Astrocyte (in vitro differentiated cells and primary cell): ENCODE data around the gene FNDC5. TPM values are rescaled to one million over a fixed set of nuclear protein-coding genes. Genes with fewer than 3 reads are reported as not detected.

Source experiments
- DNase-seq: peaks from one replicate; pipeline ENCODE4 v3.0.0-alpha.2; 2010; ENCODE audit warnings: low read depth
- FAIRE-seq: peaks from 2 replicates; lab custom pipeline; 2011; peaks lifted over from hg19 to GRCh38; lab: Jason Lieb, UNC
- H2AFZ ChIP-seq: 2 replicates; pipeline ENCODE4 v1.6.0; 2012; ENCODE audit warnings: low read depth, low read length, inconsistent platforms
- H3K27ac ChIP-seq: 2 replicates; pipeline ENCODE4 v1.5.1; 2011; ENCODE audit warnings: low read depth, low read length, inconsistent platforms
- H3K27me3 ChIP-seq: 2 replicates; pipeline ENCODE4 v1.6.0; 2011; ENCODE audit warnings: low read length, inconsistent platforms; ENCODE audit not compliant: insufficient read depth
- H3K36me3 ChIP-seq: 2 replicates; pipeline ENCODE4 v1.5.1; 2011; ENCODE audit warnings: low read length, inconsistent platforms; ENCODE audit not compliant: insufficient read depth
- H3K4me1 ChIP-seq: 2 replicates; pipeline ENCODE4 v1.5.1; 2011; ENCODE audit warnings: low read length, inconsistent platforms; ENCODE audit not compliant: insufficient read depth
- H3K4me2 ChIP-seq: 2 replicates; pipeline ENCODE4 v1.6.0; 2012; ENCODE audit warnings: low read length, inconsistent platforms
- H3K4me3 ChIP-seq: 2 replicates; pipeline ENCODE4 v1.5.1; 2011; ENCODE audit warnings: low read depth, mild to moderate bottlenecking, low read length, inconsistent platforms; ENCODE audit not compliant: insufficient read depth
- H3K79me2 ChIP-seq: 2 replicates; pipeline ENCODE4 v1.6.0; 2012; ENCODE audit warnings: mild to moderate bottlenecking, low read length, inconsistent platforms; ENCODE audit not compliant: insufficient read depth
- H3K9ac ChIP-seq: 2 replicates; pipeline ENCODE4 v1.6.0; 2012; ENCODE audit warnings: mild to moderate bottlenecking, low read length, inconsistent platforms
- H3K9me3 ChIP-seq: 2 replicates; pipeline ENCODE4 v1.5.1; 2012; ENCODE audit warnings: low read depth, mild to moderate bottlenecking, low read length, inconsistent platforms; ENCODE audit not compliant: insufficient read depth
- H4K20me1 ChIP-seq: 2 replicates; pipeline ENCODE4 v1.6.0; 2012; ENCODE audit warnings: low read length, inconsistent platforms; ENCODE audit not compliant: insufficient read depth
- H3K27ac Mint-ChIP-seq: one replicate; pipeline ENCODE4 v1.8.0; 2021; ENCODE audit warnings: mild to moderate bottlenecking, mixed read lengths; ENCODE audit not compliant: unreplicated experiment
- H3K27me3 Mint-ChIP-seq: one replicate; pipeline ENCODE4 v1.8.0; 2021; ENCODE audit warnings: low read depth, mixed read lengths; ENCODE audit not compliant: unreplicated experiment
- H3K36me3 Mint-ChIP-seq: one replicate; pipeline ENCODE4 v1.8.0; 2021; ENCODE audit warnings: low read depth, mixed read lengths; ENCODE audit not compliant: unreplicated experiment
- H3K4me1 Mint-ChIP-seq: one replicate; pipeline ENCODE4 v1.8.0; 2021; ENCODE audit warnings: low read depth, mixed read lengths; ENCODE audit not compliant: unreplicated experiment
- H3K4me3 Mint-ChIP-seq: one replicate; pipeline ENCODE4 v1.8.0; 2021; ENCODE audit warnings: mild to moderate bottlenecking, moderate library complexity, mixed read lengths; ENCODE audit not compliant: unreplicated experiment
- H3K9me3 Mint-ChIP-seq: one replicate; pipeline ENCODE4 v1.8.0; 2021; ENCODE audit warnings: mild to moderate bottlenecking, mixed read lengths; ENCODE audit not compliant: unreplicated experiment
- EZH2 ChIP-seq: IDR thresholded peaks from 2 replicates; pipeline ENCODE4 v1.6.1; 2012; ENCODE audit warnings: mild to moderate bottlenecking, low read length, inconsistent platforms; ENCODE audit not compliant: insufficient read depth
- total RNA-seq: library from RNA; stranded (reverse); gene quantifications from 2 replicates; pipeline ENCODE4 v1.2.1, GENCODE V29; 2021
- TF ChIP-seq, protein P1 (sequence below): IDR thresholded peaks from 2 replicates; pipeline ENCODE4 v1.5.1; 2011; ENCODE audit warnings: low read depth, mild to moderate bottlenecking, inconsistent platforms, low read length, moderate library complexity; ENCODE audit not compliant: insufficient read depth

The FNDC5 gene
- total RNA-seq, 1 donor from 2014 or later = 0.39 TPM

DNA sequence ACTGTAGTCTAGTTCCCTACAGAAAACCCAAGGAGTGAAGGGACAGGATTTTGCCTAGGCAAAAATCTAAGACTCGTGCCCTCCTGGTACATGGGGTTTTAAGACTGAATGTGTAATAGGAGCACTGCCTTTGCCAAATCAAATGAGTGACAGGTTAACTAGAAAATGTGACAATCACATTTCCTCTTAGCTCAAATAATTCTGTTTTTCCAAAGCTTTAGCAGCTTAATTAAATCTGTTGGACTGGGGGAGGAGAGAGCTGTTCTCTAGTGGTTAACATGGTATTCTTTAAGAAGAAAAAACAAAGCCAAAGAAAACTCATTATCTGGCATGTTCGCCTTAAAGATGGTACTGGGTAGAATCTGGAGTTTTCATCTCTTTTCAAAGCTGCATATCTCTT, 12.6 kb downstream of the FNDC5 start:
- H3K4me3 Mint-ChIP-seq = no peak overlapping the region
- no peaks in the 10 kb centered on the region for H3K27me3 Mint-ChIP-seq
- no peaks in the 10 kb centered on the region for H3K4me1 ChIP-seq
- H4K20me1 ChIP-seq = peaks cover 4% of the 10 kb centered on the region
- no peak for FAIRE-seq
- no peak for DNase-seq
- no peak overlapping the region for H2AFZ ChIP-seq
- H3K4me3 ChIP-seq = no peak overlapping the region
- H3K9me3 Mint-ChIP-seq = no peaks in the 10 kb centered on the region
- H3K36me3 ChIP-seq = peaks cover 11% of the 10 kb centered on the region
- H3K27me3 ChIP-seq = no peaks in the 10 kb centered on the region
- TF ChIP-seq, protein P1, sequence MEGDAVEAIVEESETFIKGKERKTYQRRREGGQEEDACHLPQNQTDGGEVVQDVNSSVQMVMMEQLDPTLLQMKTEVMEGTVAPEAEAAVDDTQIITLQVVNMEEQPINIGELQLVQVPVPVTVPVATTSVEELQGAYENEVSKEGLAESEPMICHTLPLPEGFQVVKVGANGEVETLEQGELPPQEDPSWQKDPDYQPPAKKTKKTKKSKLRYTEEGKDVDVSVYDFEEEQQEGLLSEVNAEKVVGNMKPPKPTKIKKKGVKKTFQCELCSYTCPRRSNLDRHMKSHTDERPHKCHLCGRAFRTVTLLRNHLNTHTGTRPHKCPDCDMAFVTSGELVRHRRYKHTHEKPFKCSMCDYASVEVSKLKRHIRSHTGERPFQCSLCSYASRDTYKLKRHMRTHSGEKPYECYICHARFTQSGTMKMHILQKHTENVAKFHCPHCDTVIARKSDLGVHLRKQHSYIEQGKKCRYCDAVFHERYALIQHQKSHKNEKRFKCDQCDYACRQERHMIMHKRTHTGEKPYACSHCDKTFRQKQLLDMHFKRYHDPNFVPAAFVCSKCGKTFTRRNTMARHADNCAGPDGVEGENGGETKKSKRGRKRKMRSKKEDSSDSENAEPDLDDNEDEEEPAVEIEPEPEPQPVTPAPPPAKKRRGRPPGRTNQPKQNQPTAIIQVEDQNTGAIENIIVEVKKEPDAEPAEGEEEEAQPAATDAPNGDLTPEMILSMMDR = no peak
- TF ChIP-seq EZH2 = no peak
- H3K27ac Mint-ChIP-seq = no peak overlapping the region
- H3K36me3 Mint-ChIP-seq = peaks cover 13% of the 10 kb centered on the region
- H3K4me1 Mint-ChIP-seq = peaks cover 7% of the 10 kb centered on the region
- H3K9me3 ChIP-seq = no peaks in the 10 kb centered on the region
- H3K4me2 ChIP-seq = no peak overlapping the region
- H3K79me2 ChIP-seq = no peaks in the 10 kb centered on the region
- H3K27ac ChIP-seq = no peak overlapping the region
- no peak overlapping the region for H3K9ac ChIP-seq

DNA sequence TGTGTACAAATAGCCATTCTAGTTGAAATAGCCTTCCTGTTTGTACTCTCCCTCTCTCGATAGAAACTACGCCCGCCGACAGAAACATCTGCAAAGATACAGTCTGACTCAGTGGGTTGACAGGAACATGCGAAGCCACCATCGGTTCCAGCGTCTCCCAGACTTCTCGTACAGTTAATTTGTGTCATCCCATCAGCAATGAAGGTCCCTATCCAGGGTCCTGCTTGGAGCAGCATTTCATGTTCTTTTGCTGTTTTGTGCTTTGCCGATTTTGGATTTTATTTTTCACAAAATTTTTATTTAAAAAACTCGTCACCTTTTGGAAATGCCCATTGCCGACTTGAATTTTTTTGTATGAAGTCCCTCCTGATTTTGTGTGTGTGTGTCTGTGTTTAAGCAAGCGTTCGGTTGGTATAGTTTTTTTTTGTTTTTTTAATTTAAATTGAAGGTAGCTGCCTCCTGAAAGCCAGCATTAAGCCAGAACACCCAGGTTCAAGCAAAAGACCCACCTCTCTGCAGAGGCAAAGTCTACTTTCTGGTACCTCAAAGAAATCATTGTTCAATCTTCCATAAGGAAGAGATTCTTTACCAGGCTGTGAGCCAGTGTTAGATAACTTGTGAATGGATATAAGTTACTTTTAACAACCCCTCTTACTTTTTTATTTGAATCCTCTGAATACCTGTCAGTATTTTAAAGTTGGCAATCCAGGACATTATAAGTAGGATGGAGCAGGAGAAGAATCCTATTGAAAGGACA, 14.7 kb downstream of the FNDC5 start:
- no peaks in the 10 kb centered on the region for H3K4me1 Mint-ChIP-seq

More for the DNA sequence above, 14.7 kb downstream of the FNDC5 start:
- no peak overlapping the region for H3K4me3 ChIP-seq
- Mint-ChIP-seq H3K4me3 (no peak overlapping the region), H3K27me3 (no peaks in the 10 kb centered on the region), H3K27ac (no peak overlapping the region), H3K36me3 (peaks cover 10% of the 10 kb centered on the region), H3K9me3 (no peaks in the 10 kb centered on the region)
- no peaks in the 10 kb centered on the region for H3K79me2 ChIP-seq
- no peak for FAIRE-seq
- no peak for DNase-seq
- no peak overlapping the region for H3K27ac ChIP-seq
- H3K9me3 ChIP-seq = no peaks in the 10 kb centered on the region
- H3K27me3 ChIP-seq = no peaks in the 10 kb centered on the region
- H3K36me3 ChIP-seq = peaks cover 14% of the 10 kb centered on the region
- H3K4me2 ChIP-seq = no peak overlapping the region
- no peaks in the 10 kb centered on the region for H3K4me1 ChIP-seq
- H3K9ac ChIP-seq = no peak overlapping the region
- H2AFZ ChIP-seq = no peak overlapping the region
- TF ChIP-seq, protein P1 = no peak
- no peak for TF ChIP-seq EZH2
- peaks cover 4% of the 10 kb centered on the region for H4K20me1 ChIP-seq
